Measurements from ENCODE around the gene ZIK1.

Gene ZIK1

GRCh38 chr19:57583521-57584416 is at the start of gene ZIK1:
Gene ZIK1 (plus strand): TSS chr19:57584145. CDS start chr19:57584357, 212 bp downstream.
- peak; percentile 65 to 76 for DNase-seq (ENCODE audit: low read depth in 2 of 2, low spot score in 1 of 2)

- DNase-seq (ENCODE audit: low read depth in 2 of 2, low spot score in 1 of 2): no peak
These were observed 45.9 kb upstream of the ZIK1 start for GRCh38 chr19:57537953-57538547.

GRCh38 chr19:57546513-57546912 is 37.4 kb upstream of the ZIK1 start:
- DNase-seq (ENCODE audit: low read depth in 2 of 2, low spot score in 1 of 2): no peak

- DNase-seq (ENCODE audit: low read depth in 2 of 2, low spot score in 1 of 2): no peak
These were observed 31.5 kb upstream of the ZIK1 start for GRCh38 chr19:57552432-57552831.

- no peak for DNase-seq (ENCODE audit: low read depth in 2 of 2, low spot score in 1 of 2)
These were observed 26.3 kb upstream of the ZIK1 start for GRCh38 chr19:57557659-57558058.

- no peak for DNase-seq (ENCODE audit: low read depth in 2 of 2, low spot score in 1 of 2)
These were observed 25.4 kb upstream of the ZIK1 start for GRCh38 chr19:57558525-57558924.

- no peak for DNase-seq (ENCODE audit: low read depth in 2 of 2, low spot score in 1 of 2)
These were observed 24.9 kb upstream of the ZIK1 start for GRCh38 chr19:57559008-57559403.

GRCh38 chr19:57559404-57560025 is 24.4 kb upstream of the ZIK1 start, which contains the start of gene ZNF550:
Gene ZNF550 (minus strand): TSS chr19:57559863. CDS start chr19:57559682, 181 bp downstream.
- DNase-seq (ENCODE audit: low read depth in 2 of 2, low spot score in 1 of 2): peak; percentile 74 to 80

- no peak for DNase-seq (ENCODE audit: low read depth in 2 of 2, low spot score in 1 of 2)
These were observed 23.9 kb upstream of the ZIK1 start for GRCh38 chr19:57560049-57560491.

GRCh38 chr19:57563547-57563946 is 20.4 kb upstream of the ZIK1 start:
- no peak for DNase-seq (ENCODE audit: low read depth in 2 of 2, low spot score in 1 of 2)

- no peak for DNase-seq (ENCODE audit: low read depth in 2 of 2, low spot score in 1 of 2)
These were observed 17.3 kb upstream of the ZIK1 start for GRCh38 chr19:57566396-57567265.

- DNase-seq (ENCODE audit: low read depth in 2 of 2, low spot score in 1 of 2): no peak
These were observed 13.2 kb upstream of the ZIK1 start for GRCh38 chr19:57570707-57571106.

GRCh38 chr19:57572415-57572947 is 11.5 kb upstream of the ZIK1 start:
- no peak for DNase-seq (ENCODE audit: low read depth in 2 of 2, low spot score in 1 of 2)

GRCh38 chr19:57576661-57577060 is 7.3 kb upstream of the ZIK1 start:
- DNase-seq (ENCODE audit: low read depth in 2 of 2, low spot score in 1 of 2): no peak

- peak; percentile 84 to 92 for DNase-seq (ENCODE audit: low read depth in 2 of 2, low spot score in 1 of 2)
These were observed 5.3 kb upstream of the ZIK1 start, which contains the start of gene ZNF416 for GRCh38 chr19:57578487-57579205. Gene ZNF416 (minus strand): TSS chr19:57578911. CDS start chr19:57578704, 207 bp downstream.

GRCh38 chr19:57583104-57583520 is 833 bp upstream of the ZIK1 start:
- DNase-seq (ENCODE audit: low read depth in 2 of 2, low spot score in 1 of 2): no peak

- no peak for DNase-seq (ENCODE audit: low read depth in 2 of 2, low spot score in 1 of 2)
These were observed 3.6 kb downstream of the ZIK1 start for GRCh38 chr19:57587529-57587928.

- no peak for DNase-seq (ENCODE audit: low read depth in 2 of 2, low spot score in 1 of 2)
These were observed 15.4 kb downstream of the ZIK1 start for GRCh38 chr19:57599377-57599760.

- DNase-seq (ENCODE audit: low read depth in 2 of 2, low spot score in 1 of 2): peak; percentile 68 to 71
These were observed 15.9 kb downstream of the ZIK1 start, which contains the start of gene ZNF530 for GRCh38 chr19:57599761-57600383. Gene ZNF530 (plus strand): TSS chr19:57599885. CDS start chr19:57604346, 4,461 bp downstream.

Measured in stimulated activated CD8-positive, alpha-beta memory T cell treated with anti-CD3 and anti-CD28 coated beads, Interleukin-4, amount 100 ng/mL, for 4 hours (primary cell).